HepG2 (cell line): ENCODE data around the gene TIMM10. TPM values are rescaled to one million over a fixed set of nuclear protein-coding genes. Genes with fewer than 3 reads are reported as not detected.

Experiments
- ARID5B ChIP-seq: IDR thresholded peaks from 2 replicates; pipeline ENCODE4 v1.4.0; 2020; ENCODE audit warnings: mild to moderate bottlenecking, missing genetic modification reagents
- EED ChIP-seq: sonication (generic); formaldehyde crosslinking; IDR thresholded peaks from 2 replicates; pipeline ENCODE4 v1.5.0; 2020; ENCODE audit warnings: mild to moderate bottlenecking, missing genetic modification reagents
- HDAC1 ChIP-seq: sonication (generic); formaldehyde crosslinking; IDR thresholded peaks from 2 replicates; pipeline ENCODE4 v1.5.1; 2020; ENCODE audit warnings: mild to moderate bottlenecking, missing genetic modification reagents
- HDAC6 ChIP-seq: fragments of 200-600 bp; sonication (generic); IDR thresholded peaks from 2 replicates; pipeline ENCODE4 v1.7.0; 2017; ENCODE audit warnings: mild to moderate bottlenecking, antibody characterized with exemption, low read length, low read depth
- HNRNPLL ChIP-seq: fragments of 200-400 bp; formaldehyde crosslinking; IDR thresholded peaks from 2 replicates; pipeline ENCODE4 v1.6.1; 2017; ENCODE audit warnings: mild to moderate bottlenecking, low read depth, low read length; ENCODE audit not compliant: poor library complexity, severe bottlenecking
- NFE2L1 ChIP-seq: sonication (generic); formaldehyde crosslinking; IDR thresholded peaks from 2 replicates; pipeline ENCODE4 v1.4.0; 2020; ENCODE audit warnings: missing genetic modification reagents, mild to moderate bottlenecking, borderline replicate concordance
- PRDM15 ChIP-seq: sonication (generic); formaldehyde crosslinking; IDR thresholded peaks from 2 replicates; pipeline ENCODE4 v1.4.0; 2020; ENCODE audit warnings: missing genetic modification reagents
- RERE ChIP-seq: IDR thresholded peaks from 2 replicates; pipeline ENCODE4 v1.6.1; 2016; ENCODE audit warnings: low read depth, missing genetic modification reagents, missing compliant biosample characterization
- SMAD3 ChIP-seq: sonication (generic); formaldehyde crosslinking; IDR thresholded peaks from 2 replicates; pipeline ENCODE4 v1.4.0; 2020; ENCODE audit warnings: missing genetic modification reagents
- TERF1 ChIP-seq: sonication (generic); formaldehyde crosslinking; IDR thresholded peaks from 2 replicates; pipeline ENCODE4 v1.8.0; 2022; ENCODE audit warnings: mild to moderate bottlenecking, missing genetic modification reagents, moderate library complexity
- XRCC5 ChIP-seq: fragments of 200-400 bp; formaldehyde crosslinking; optimal IDR thresholded peaks from 2 replicates; pipeline ENCODE3; 2017; ENCODE audit warnings: mild to moderate bottlenecking, low read length
- ZMAT3 ChIP-seq: sonication (generic); formaldehyde crosslinking; conservative IDR thresholded peaks from 2 replicates; pipeline ENCODE4 v1.7.0; 2021; ENCODE audit warnings: missing genetic modification reagents
- ZNF782 ChIP-seq: sonication (generic); formaldehyde crosslinking; IDR thresholded peaks from 2 replicates; pipeline ENCODE4 v1.4.0; 2020; ENCODE audit warnings: missing genetic modification reagents, mild to moderate bottlenecking, borderline replicate concordance
- ZSCAN12 ChIP-seq: sonication (generic); formaldehyde crosslinking; IDR thresholded peaks from 2 replicates; pipeline ENCODE4 v1.9.0; 2021; ENCODE audit warnings: mild to moderate bottlenecking, missing genetic modification reagents
- polyA plus RNA-seq, 8 experiments: library from polyadenylated mRNA; depleted of rRNA in 3 of 8; stranded (reverse) in 7 of 8; unstranded in 1 of 8; fragments of >200 nt; fragmentation: Illumina TruSeq in 4 of 8; extraction: Trizol in 4 of 8; gene quantifications; 2 replicates each; pipeline versions ENCODE4 v1.2.1 to v1.2.3, GENCODE V29; 2011 to 2016; ENCODE audit warnings: low read depth in 4 of 8, missing spikeins in 1 of 8, mixed read lengths in 1 of 8; ENCODE audit not compliant: insufficient read depth in 1 of 8
- total RNA-seq, 5 experiments: library from RNA; depleted of rRNA; stranded (reverse); fragments of >200 nt; fragmentation: Illumina TruSeq; extraction: Trizol; gene quantifications; 2 replicates each; pipeline ENCODE4 v1.2.3, GENCODE V29; 2016; ENCODE audit warnings: low read depth in 1 of 5

Gene TIMM10
- total and polyA plus RNA-seq, 2 of the 13 experiments (the other 11 are each of a cell fraction or from before 2014, with no cell fraction given): 67.8 to 82.2 TPM

- TF ChIP-seq ARID5B (CRISPR knock-in tag): peak; percentile 31; the same call in 1 of the 2 replicates
- TF ChIP-seq HNRNPLL: no peak
- TF ChIP-seq RERE (CRISPR knock-in tag): no peak
- TF ChIP-seq EED (CRISPR knock-in tag): 0 out of 2 replicates have a peak, but pooled peaks have one; percentile 8
- TF ChIP-seq XRCC5: peak; percentile 78
- no peak for TF ChIP-seq ZNF782 (CRISPR knock-in tag)
- TF ChIP-seq NFE2L1: no peak
- TF ChIP-seq HDAC6: no peak
- TF ChIP-seq TERF1 (CRISPR knock-in tag): no peak
- no peak for TF ChIP-seq ZSCAN12 (CRISPR knock-in tag)
- no peak for TF ChIP-seq PRDM15 (CRISPR knock-in tag)
- 0 out of 2 replicates have a peak, but pooled peaks have one; percentile 30 for TF ChIP-seq ZMAT3 (CRISPR knock-in tag)
- TF ChIP-seq SMAD3: no peak
- TF ChIP-seq HDAC1 (CRISPR knock-in tag): no peak
These were observed 50.0 kb downstream of the TIMM10 start (continued) for GRCh38 chr11:57480409-57481137.
